DMS79 treated with DMSO at 0.1 percent for 48 hours (cell line): ENCODE results near the gene COL13A1.

Experiments used
- DNase-seq: peaks from one replicate; lab custom pipeline; 2025; lab: John Stamatoyannopoulos, UW

The COL13A1 gene

GRCh38 chr10:69792341-69792740, 9.4 kb upstream of the COL13A1 start:
- DNase-seq = no peak

DNA sequence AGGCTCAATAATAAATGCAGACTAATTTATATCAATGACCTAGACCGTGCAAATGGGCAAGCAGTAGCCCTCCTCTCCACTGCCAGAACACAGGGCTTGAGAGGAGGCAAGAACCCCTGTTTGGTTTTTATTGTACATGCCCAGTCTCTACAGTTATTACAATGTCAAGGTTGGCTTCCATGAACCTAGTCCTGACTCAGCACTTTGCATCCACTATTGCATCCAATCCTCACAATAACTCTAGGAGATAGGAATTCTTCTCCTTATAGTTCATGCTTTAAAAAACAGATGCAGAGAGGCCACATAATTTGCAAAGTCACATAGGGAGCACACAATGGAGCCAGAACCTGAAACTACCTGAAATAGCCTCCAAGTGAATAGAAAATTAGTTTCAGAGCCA, 7.0 kb upstream of the COL13A1 start:
- no peak for DNase-seq

DNA sequence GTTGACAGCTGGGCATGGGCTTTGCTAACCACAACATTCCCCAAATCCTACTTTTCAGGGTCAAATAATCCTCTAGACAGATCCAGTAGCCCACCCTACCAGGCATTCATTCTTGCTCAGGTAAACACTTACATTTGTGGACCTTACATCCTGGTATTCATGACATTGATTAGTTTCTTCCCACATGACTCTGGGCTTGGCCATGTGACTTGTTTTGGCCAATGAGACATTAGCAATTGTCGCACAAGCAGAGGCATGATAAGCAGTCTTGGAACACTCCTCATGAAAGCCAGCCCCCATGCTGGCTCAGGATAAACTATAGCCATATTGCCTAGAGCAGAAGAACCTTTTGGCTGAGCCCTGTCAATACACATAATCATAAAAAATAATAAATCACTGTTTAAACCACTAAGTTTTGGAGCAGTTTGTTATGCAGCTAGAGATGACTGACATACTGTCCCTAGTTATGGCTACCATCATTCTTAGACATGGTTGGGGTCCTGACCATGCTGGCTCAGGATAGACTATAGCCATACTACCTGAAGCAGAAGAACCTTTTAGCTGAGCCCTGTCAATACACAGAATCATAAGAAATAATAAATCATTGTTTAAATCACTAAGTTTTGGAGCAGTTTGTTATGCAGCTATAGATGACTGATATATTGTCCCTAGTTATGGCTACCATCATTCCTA, 6.3 kb upstream of the COL13A1 start:
- DNase-seq = no peak

DNA sequence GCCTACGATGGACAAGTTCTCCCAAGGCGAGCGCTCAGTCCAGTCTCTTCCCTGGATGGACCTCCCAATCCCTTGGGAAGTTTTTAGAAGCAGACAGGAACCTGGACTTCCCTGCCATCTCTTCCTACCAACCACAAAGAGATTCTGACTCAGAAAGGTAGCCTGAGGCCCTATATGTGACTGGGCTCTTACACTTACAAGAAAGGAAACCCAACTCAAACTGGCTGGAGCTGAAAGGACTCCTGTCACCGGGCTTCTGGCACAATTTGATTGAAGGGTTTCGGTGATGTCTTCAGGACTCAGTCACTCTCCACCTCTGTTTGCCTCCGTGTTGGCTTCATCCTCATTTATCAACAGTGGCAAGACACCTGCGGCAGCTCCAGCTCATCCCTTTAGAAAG, 3.7 kb upstream of the COL13A1 start:
- no peak for DNase-seq

- DNase-seq = peak; percentile 5
Measured at GRCh38 chr10:69800109-69800508, 1.6 kb upstream of the COL13A1 start.

- DNase-seq = no peak
Measured at GRCh38 chr10:69800665-69801064, 1.0 kb upstream of the COL13A1 start.

GRCh38 chr10:69801094-69801433, 642 bp upstream of the COL13A1 start:
- peak; percentile 27 for DNase-seq

GRCh38 chr10:69802424-69803161, 887 bp downstream of the COL13A1 start:
- DNase-seq = no peak

DNA sequence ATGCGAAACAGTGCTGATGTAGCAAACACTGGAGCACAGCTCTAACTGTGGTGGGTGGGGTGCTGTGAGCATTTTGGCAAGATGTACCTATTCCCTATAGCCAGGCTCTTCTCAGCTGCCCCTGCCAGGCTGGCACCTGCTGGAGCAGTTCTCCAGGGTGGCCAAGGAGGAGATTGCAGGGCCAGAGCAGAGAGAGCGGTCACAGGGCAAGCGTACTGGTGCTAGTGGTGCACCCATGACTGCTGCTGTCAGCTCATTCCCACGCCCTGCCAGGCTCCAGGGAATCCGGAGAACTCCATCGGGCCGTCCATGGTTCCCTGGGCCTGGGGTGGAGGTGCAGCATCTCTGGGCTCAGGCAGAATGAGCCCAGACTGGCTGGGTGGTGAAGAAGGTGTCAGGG, 2.1 kb downstream of the COL13A1 start:
- no peak for DNase-seq

DNA sequence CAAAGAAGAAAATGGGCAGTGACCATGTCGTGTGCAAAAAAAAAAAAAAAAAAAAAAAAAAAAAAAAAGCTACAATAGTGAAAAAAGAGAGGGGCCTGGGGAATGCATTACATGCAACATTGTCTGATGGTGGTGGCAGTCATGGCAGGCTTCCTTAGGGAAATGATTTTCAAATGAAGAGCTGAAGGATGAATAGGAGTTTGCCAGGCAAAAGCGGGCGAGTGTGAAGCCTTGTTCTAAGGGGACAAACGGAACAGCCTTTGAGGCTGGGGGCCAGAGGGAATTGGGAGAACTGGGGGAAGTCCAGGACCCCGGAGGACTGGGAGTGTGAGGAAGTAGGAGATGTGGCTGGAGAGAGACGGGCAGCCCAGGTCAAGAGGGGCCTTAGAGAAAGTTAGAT, 3.1 kb downstream of the COL13A1 start:
- no peak for DNase-seq

DNA sequence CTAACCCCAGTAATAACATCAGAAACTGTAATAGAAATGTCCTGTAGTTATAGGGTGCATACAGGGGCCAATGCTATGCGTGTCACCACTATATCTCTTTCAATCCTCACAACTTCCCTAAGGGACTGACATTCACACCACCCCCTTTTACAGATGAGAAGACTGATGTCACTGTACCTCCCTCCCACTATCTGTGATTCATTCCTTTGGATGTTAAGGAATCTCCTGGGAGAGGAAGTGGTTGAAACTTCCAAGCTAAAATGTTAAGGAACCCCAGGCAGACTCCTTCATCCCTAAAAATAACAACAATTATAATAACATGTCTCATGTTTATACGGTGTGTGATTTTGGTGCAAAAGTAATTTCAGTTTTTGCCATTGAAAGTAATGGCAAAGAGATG, 5.4 kb downstream of the COL13A1 start:
- DNase-seq = no peak

DNA sequence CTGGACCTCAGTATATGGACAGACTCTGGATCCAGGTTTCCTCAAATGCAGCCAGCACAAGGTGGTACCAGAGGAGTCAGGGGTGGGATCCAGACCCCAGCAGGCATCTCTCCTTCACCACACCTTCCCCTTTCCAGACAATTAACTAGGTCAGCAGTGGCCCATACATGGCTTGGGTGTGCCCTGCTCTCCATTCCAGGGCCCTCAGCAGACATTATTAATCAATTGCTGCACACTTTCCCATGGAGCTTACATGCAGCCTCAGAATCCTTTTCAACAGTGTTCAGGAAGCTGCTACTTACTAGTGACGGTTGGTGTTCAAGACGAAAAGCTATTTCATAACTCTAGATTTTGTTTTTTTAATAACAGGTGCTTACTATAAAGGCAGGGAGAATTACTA, 6.0 kb downstream of the COL13A1 start:
- no peak for DNase-seq

DNA sequence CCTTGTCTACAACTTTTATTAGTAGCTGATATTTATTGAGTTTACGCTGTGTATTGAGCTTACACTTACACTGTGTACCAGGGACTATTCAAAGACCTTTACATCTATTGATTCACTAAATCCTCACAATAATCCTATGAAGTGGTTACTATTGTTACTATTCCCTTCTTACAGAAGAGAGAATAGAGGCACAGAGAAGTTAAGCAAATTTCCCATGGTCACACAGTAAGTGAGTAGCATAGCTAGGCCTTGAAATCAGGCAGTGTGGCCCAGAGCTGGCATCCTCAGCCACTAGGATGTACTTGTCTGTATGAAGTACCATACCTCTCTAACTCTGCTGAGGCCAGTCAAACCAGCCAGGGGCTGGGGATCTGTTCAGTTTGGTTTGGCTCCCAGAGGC, 7.6 kb downstream of the COL13A1 start:
- no peak for DNase-seq

DNA sequence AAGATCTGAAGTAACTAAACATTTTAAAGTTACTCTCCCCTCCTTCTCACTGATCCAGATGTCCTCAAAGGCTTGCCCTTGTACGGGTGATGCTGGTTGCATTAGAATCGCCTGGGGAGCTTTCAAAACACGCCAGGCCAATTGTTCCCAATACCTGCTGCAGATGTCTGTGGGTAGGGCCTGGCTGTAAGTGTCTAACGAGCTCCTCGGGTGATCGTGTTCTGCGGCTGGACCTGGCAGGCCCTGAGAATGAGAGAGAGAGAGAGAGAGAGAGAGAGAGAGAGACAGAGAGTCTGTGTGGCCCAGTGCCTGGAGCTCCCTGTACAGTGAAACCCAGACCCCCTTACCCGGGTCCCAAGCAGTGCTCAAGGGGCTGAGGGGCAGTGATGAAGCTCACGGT, 8.4 kb downstream of the COL13A1 start:
- DNase-seq = no peak

- DNase-seq = no peak
Measured at GRCh38 chr10:69810675-69811397, 9.1 kb downstream of the COL13A1 start.

DNA sequence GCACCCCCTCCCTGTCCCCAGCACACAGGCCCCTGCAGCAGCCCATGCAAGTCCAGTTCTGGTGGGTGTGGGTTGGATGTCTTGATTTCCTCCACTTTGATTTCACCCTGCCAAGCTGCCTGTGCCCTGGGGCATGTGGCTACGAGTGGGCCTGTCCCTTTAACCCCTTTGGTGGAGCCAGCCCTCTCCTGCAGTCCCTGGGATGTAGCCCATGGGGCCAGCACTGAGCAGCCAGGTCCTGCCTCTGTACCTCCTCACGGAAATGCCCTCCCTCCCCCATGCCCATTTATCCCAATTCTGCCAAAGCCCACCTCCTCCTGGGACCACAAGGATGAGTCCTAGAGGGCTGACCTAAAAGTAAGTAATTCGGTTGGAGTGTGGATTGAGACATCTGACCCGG, 11.9 kb downstream of the COL13A1 start:
- DNase-seq = no peak

- no peak for DNase-seq
Measured at GRCh38 chr10:69814251-69814650, 12.5 kb downstream of the COL13A1 start.

- DNase-seq = no peak
Measured at GRCh38 chr10:69815104-69815503, 13.4 kb downstream of the COL13A1 start.

DNA sequence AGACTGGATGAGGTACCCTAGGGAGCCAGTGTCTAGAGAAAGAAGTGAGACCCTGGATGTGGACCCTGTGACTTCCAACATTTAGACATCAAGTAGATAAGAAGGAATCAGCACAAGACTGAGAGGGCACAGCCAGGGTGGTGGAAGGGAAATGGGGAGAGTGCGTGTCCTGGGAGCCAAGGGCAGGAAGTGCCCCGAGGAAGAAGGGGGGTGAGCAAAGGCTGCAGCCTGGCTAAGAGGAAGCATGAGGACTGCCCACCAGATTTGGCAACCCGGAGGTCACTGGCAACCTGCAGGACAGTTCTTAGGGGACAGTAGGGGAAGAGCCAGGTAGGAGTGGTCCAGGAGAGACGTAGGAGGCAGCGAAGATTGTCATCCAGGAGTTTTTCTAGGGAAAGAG, 14.8 kb downstream of the COL13A1 start:
- DNase-seq = no peak

DNA sequence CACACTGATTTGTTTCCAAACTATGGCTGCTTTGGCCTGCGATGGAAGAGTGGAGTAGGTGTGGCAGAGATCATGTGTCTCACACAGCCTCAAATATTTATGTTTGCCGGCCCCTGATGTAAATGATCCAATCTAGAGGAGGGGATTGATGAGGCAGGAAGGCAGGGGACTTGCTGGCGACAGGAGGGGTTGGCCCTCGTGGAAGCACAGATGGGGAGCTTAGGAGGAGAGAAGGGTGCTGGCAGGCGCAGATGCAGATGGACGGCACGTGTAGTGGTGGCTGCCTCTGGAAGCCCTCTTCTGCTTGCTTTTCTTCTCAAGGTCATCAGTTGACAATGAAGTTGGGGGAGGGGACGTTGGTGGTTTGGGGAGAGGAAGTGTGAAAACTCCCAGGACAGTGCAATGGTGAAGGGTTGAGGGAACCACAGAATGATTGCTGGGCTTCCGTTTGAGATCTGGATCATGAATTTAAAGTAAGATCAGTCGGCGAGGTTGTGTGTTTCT, 15.4 kb downstream of the COL13A1 start:
- DNase-seq = no peak

DNA sequence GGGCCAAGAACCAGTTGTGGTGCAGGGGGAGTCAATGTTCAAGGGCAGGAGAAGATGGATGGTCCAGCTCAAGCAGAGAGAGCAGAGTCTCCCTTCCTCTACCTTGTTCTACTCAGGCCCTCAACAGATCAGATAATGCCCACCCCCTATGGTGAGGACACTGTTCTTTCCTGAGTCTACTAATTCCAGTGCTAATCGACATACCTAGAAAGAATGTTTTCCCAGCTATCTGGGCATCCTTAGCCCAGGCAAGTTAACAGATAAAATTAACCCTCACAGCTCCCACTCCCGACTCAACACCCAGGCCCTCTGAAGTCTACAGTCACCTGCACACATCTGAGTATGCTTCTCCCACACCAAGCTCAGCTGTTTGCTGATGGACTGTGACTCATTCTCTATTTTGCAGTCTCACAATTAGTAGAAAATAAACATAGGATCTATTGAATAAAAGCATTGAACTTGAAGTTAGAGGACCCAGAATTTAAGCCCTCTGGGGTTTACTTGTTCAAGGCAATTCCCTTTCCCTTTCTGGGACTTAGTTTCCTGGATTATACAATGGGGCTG, 17.1 kb downstream of the COL13A1 start:
- no peak for DNase-seq

GRCh38 chr10:69819716-69820506, 18.2 kb downstream of the COL13A1 start:
- DNase-seq = no peak
